HG02970 (cell line): ENCODE data around the gene CLASP1.
"Not testable (repeated sequence)": the region's sequence is repeated elsewhere in the genome, so short reads cannot be mapped to it uniquely, and the experiment has no call there.

Experiments used
- ATAC-seq: cut with Tn5 transposase; IDR thresholded peaks from one replicate; pipeline ENCODE4 v1.9.1; 2021; ENCODE audit warnings: mild to moderate bottlenecking, moderate library complexity, moderate number of reproducible peaks; ENCODE audit not compliant: unreplicated experiment, low FRiP score

The CLASP1 gene

GRCh38 chr2:121304941-121305340 is 344.3 kb downstream of the CLASP1 start:
- no peak for ATAC-seq

GRCh38 chr2:121303531-121304263 is 345.6 kb downstream of the CLASP1 start:
- ATAC-seq: no peak

- ATAC-seq: not testable (repeated sequence)
Observed at GRCh38 chr2:121301190-121301589, 348.1 kb downstream of the CLASP1 start.

GRCh38 chr2:121298476-121298875 is 350.8 kb downstream of the CLASP1 start:
- ATAC-seq: no peak

GRCh38 chr2:121297866-121298265 is 351.4 kb downstream of the CLASP1 start:
- ATAC-seq: not testable (repeated sequence)

- ATAC-seq: no peak
Observed at GRCh38 chr2:121297217-121297830, 351.9 kb downstream of the CLASP1 start.

GRCh38 chr2:121295911-121296650 is 353.2 kb downstream of the CLASP1 start:
- no peak for ATAC-seq

- ATAC-seq: no peak
Observed at GRCh38 chr2:121294881-121295840, 354.1 kb downstream of the CLASP1 start.

- ATAC-seq: no peak
Observed at GRCh38 chr2:121293450-121294325, 355.6 kb downstream of the CLASP1 start.

- no peak for ATAC-seq
Observed at GRCh38 chr2:121291251-121291580, 358.0 kb downstream of the CLASP1 start.

GRCh38 chr2:121289271-121289670 is 360.0 kb downstream of the CLASP1 start:
- no peak for ATAC-seq

GRCh38 chr2:121288454-121289231 is 360.6 kb downstream of the CLASP1 start:
- ATAC-seq: no peak

- ATAC-seq: no peak
Observed at GRCh38 chr2:121287956-121288355, 361.3 kb downstream of the CLASP1 start.
